ENCODE results near the gene LY86. TPM values are rescaled to one million over a fixed set of nuclear protein-coding genes. Genes with fewer than 3 reads are reported as not detected.

Gene LY86
- total and polyA plus RNA-seq, 2 experiments from 2014 or later, result not detected

DNA sequence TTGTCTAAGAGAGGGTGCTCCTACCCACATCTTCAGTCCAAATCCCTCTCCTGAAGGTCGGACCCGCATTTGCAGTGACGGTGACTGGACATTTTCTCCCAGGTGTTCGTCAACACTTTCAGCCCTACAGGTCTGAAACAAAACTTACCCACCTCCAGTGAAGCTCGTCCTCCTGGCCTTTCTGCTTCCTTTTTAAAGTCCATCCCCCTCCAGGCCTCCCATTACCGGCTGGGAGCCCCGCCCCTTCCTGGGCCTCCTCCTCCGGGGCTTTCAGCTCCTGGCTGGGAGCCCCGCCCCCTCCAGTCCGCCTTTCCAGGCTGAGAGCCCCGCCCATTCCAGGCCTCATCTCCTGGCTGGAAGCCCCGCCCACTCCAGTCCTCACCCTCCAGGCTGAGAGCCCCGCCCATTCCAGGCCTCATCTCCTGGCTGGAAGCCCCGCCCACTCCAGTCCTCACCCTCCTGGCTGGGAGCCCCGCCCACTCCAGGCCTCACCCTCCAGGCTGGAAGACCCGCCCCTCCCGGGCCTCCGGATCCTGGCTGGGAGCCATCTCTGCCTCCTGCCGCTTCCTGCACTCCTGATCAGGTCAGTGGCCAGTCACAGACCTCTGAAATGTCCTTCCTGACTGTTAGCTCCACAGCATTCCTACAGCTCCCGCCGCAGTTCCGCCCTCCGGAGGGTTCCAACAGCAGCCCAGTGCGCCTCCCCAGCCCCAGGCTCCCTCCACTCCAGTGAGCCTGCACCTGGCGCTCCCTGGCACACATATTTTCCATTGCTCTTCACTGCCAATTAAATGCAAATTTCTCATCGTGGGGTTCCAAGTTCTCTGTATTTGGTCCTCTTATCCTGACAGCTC lies 98.5 kb downstream of the LY86 start:
- peaks cover 14% of the 10 kb centered on the region for H3K4me1 ChIP-seq (ENCODE audit: low read depth)
- peak; percentile 88 to 98 for DNase-seq (ENCODE audit: low read depth in 1 of 2, low spot score in 1 of 2)
- TF ChIP-seq, protein P1, sequence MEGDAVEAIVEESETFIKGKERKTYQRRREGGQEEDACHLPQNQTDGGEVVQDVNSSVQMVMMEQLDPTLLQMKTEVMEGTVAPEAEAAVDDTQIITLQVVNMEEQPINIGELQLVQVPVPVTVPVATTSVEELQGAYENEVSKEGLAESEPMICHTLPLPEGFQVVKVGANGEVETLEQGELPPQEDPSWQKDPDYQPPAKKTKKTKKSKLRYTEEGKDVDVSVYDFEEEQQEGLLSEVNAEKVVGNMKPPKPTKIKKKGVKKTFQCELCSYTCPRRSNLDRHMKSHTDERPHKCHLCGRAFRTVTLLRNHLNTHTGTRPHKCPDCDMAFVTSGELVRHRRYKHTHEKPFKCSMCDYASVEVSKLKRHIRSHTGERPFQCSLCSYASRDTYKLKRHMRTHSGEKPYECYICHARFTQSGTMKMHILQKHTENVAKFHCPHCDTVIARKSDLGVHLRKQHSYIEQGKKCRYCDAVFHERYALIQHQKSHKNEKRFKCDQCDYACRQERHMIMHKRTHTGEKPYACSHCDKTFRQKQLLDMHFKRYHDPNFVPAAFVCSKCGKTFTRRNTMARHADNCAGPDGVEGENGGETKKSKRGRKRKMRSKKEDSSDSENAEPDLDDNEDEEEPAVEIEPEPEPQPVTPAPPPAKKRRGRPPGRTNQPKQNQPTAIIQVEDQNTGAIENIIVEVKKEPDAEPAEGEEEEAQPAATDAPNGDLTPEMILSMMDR (IDR thresholded peaks at IDR 0.05; ENCODE audit: low read depth, low read length), result no peak
- H3K4me3 ChIP-seq, result peak overlapping the region; percentile 20
- peak overlapping the region; percentile 72 for H3K27ac ChIP-seq
- no peaks in the 10 kb centered on the region for H3K27me3 ChIP-seq
- no peaks in the 10 kb centered on the region for H3K36me3 ChIP-seq
- no peaks in the 10 kb centered on the region for H3K9me3 ChIP-seq (ENCODE audit: low read depth)

DNA sequence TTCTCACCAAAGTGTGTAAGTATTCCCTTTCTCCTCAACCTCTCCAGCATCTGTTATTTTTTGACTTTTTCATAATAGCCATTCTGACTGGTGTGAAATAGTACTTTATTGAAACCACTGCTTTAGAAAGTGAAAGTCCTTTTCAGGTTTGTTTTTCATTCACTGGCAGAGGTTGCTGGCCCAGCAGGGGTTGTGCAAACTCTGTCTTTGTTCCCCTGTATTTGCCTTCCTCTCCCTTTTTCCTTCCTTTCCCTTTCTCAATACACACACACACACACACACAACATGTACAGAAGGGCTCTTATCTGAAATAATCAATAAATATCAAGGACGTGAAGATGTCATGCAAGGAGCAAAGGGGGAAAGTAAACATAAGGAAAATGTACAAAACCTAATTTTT lies 99.8 kb downstream of the LY86 start:
- Histone ChIP-seq H3K27ac (no peak overlapping the region), H3K4me3 (no peak overlapping the region)
- DNase-seq (ENCODE audit: low read depth in 1 of 2, low spot score in 1 of 2), result no peak

DNA sequence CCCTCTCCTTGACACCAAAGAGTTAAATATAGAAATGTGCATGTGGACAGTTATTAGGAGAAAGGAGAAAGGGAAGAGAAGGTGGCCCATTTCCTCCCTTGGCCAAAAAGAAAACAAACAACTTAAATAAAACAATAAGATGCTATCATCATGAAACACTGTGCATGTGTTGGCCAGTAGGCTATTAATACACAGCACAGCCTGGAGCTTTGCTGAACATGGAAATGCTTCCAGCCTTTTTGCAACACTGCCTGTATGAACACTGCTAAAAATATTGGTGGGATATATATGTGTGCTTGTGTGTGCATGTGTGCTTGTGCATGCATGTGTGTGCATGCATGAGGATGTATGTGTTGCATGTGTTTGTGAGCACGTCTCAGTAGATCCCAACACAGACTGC lies 100.4 kb downstream of the LY86 start:
- Histone ChIP-seq H3K27me3 (no peaks in the 10 kb centered on the region), H3K9me3 (ENCODE audit: low read depth) (no peaks in the 10 kb centered on the region), H3K36me3 (no peaks in the 10 kb centered on the region), H3K27ac (no peak overlapping the region), H3K4me1 (ENCODE audit: low read depth) (peaks cover 14% of the 10 kb centered on the region), H3K4me3 (no peak overlapping the region)
- DNase-seq (ENCODE audit: low read depth in 1 of 2, low spot score in 1 of 2), result no peak
- TF ChIP-seq, protein P1 (IDR thresholded peaks at IDR 0.05; ENCODE audit: low read depth, low read length), result no peak

More for the DNA sequence above, 99.8 kb downstream of the LY86 start:
- TF ChIP-seq, protein P1 (IDR thresholded peaks at IDR 0.05; ENCODE audit: low read depth, low read length), result no peak
- Histone ChIP-seq H3K36me3 (no peaks in the 10 kb centered on the region), H3K4me1 (ENCODE audit: low read depth) (peaks cover 14% of the 10 kb centered on the region), H3K27me3 (no peaks in the 10 kb centered on the region), H3K9me3 (ENCODE audit: low read depth) (no peaks in the 10 kb centered on the region)

DNA sequence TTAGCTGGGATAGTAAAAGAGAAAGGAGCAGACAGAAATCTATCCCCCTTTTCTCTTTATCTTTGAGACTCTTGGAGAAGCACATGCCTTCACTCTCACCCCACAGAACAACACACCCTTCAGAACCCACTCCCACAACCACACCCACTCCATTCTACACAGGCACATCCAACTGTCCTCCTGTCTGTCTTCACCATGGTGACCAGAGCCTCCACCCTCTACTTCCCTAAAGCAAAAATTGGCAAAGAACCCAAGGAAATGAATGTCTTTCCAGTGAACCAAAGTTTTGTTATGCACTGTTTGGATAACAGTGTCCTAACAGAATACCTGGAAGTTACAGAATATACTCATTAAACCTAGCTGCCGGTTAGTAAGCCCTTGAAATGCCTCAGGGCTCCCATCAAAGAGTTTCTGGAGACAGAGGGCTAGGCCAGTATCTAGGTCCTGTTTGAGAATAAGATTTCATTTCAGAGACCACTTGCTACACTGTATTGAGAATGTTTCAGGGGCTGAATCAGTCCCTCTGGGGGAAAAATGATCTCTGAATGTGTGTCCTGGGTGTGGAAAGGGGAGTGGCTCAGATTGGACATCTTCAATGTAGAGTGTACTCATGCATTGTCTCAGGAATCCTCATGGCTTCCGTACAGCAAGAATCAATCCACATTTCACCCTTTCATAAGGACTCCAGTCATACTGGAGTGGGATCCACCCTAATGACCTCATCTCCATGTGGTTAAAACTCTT lies 101.1 kb downstream of the LY86 start:
- no peak for DNase-seq (ENCODE audit: low read depth in 1 of 2, low spot score in 1 of 2)
- no peaks in the 10 kb centered on the region for H3K36me3 ChIP-seq

DNA sequence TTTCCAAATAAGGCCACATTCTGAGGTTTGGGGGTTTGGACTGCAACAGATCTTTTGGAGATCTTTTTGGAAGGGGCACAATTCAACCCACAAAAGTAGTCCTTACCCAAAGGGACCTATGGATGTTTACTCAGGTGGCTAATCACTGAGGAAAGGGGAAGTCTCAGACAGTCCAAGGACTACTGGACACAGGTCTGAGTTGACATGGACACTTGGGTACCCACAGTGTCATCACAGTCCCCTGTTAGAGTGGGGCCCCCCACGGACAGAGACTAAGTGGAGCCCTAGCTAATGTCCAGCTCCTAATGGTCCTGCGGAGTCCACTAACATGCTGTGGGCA lies 101.6 kb downstream of the LY86 start:
- TF ChIP-seq, protein P1 (IDR thresholded peaks at IDR 0.05; ENCODE audit: low read depth, low read length), result no peak
- Histone ChIP-seq H3K4me3 (no peak overlapping the region), H3K27ac (no peak overlapping the region)

More for the DNA sequence above, 101.1 kb downstream of the LY86 start:
- TF ChIP-seq, protein P1 (IDR thresholded peaks at IDR 0.05; ENCODE audit: low read depth, low read length), result no peak
- Histone ChIP-seq H3K4me3 (no peak overlapping the region), H3K27me3 (no peaks in the 10 kb centered on the region), H3K27ac (no peak overlapping the region), H3K4me1 (ENCODE audit: low read depth) (peaks cover 13% of the 10 kb centered on the region), H3K9me3 (ENCODE audit: low read depth) (no peaks in the 10 kb centered on the region)

More for the DNA sequence above, 101.6 kb downstream of the LY86 start:
- Histone ChIP-seq H3K27me3 (no peaks in the 10 kb centered on the region), H3K36me3 (no peaks in the 10 kb centered on the region), H3K9me3 (ENCODE audit: low read depth) (no peaks in the 10 kb centered on the region), H3K4me1 (ENCODE audit: low read depth) (peaks cover 8% of the 10 kb centered on the region)
- no peak for DNase-seq (ENCODE audit: low read depth in 1 of 2, low spot score in 1 of 2)
